RKO (cell line): ENCODE results near the gene ADCYAP1R1.

Experiments used
- DNase-seq: peaks from one replicate; pipeline ENCODE4 v3.0.0-alpha.2; 2016; ENCODE audit warnings: low spot score

ADCYAP1R1 gene

GRCh38 chr7:31087351-31087750 lies 35.2 kb downstream of the ADCYAP1R1 start:
- no peak for DNase-seq

GRCh38 chr7:31091924-31092434 lies 39.9 kb downstream of the ADCYAP1R1 start:
- DNase-seq, result no peak

- no peak for DNase-seq
These were observed 40.5 kb downstream of the ADCYAP1R1 start for GRCh38 chr7:31092606-31093005.

- DNase-seq, result no peak
These were observed 41.2 kb downstream of the ADCYAP1R1 start for GRCh38 chr7:31093282-31093681.

GRCh38 chr7:31094271-31094670 lies 42.2 kb downstream of the ADCYAP1R1 start:
- no peak for DNase-seq

GRCh38 chr7:31095286-31096197 lies 43.4 kb downstream of the ADCYAP1R1 start:
- DNase-seq, result no peak

GRCh38 chr7:31096198-31096876 lies 44.2 kb downstream of the ADCYAP1R1 start:
- DNase-seq, result no peak

- no peak for DNase-seq
These were observed 44.8 kb downstream of the ADCYAP1R1 start for GRCh38 chr7:31096877-31097258.

- DNase-seq, result no peak
These were observed 46.7 kb downstream of the ADCYAP1R1 start for GRCh38 chr7:31098642-31099360.

GRCh38 chr7:31099451-31100444 lies 47.6 kb downstream of the ADCYAP1R1 start:
- DNase-seq, result no peak

- DNase-seq, result peak; percentile 22
These were observed 48.3 kb downstream of the ADCYAP1R1 start for GRCh38 chr7:31100445-31100844.

GRCh38 chr7:31100871-31101270 lies 48.8 kb downstream of the ADCYAP1R1 start:
- DNase-seq, result no peak

- DNase-seq, result no peak
These were observed 49.4 kb downstream of the ADCYAP1R1 start for GRCh38 chr7:31101544-31101943.

GRCh38 chr7:31102151-31102972 lies 50.3 kb downstream of the ADCYAP1R1 start:
- no peak for DNase-seq

- DNase-seq, result no peak
These were observed 51.1 kb downstream of the ADCYAP1R1 start for GRCh38 chr7:31102973-31103850.

GRCh38 chr7:31104361-31105255 lies 52.5 kb downstream of the ADCYAP1R1 start:
- no peak for DNase-seq

GRCh38 chr7:31105256-31105950 lies 53.3 kb downstream of the ADCYAP1R1 start:
- DNase-seq, result no peak
